SH-SY5Y (cell line): ENCODE results near the gene RIOK3.

Experiments used
- GATA2 ChIP-seq: IDR thresholded peaks from 2 replicates; pipeline ENCODE4 v1.6.1; 2011; ENCODE audit warnings: mild to moderate bottlenecking, low read depth, low read length
- GATA3 ChIP-seq: IDR thresholded peaks from 2 replicates; pipeline ENCODE4 v1.6.1; 2011; ENCODE audit warnings: low read depth, mild to moderate bottlenecking, low read length, moderate library complexity

- TF ChIP-seq GATA2 (no peak), GATA3 (no peak)
These were observed 19.7 kb upstream of the RIOK3 start for GRCh38 chr18:23433360-23433759.
